ENCODE results near the gene ACVR1. TPM values are rescaled to one million over a fixed set of nuclear protein-coding genes. Genes with fewer than 3 reads are reported as not detected.
A peak's percentile ranks its signal among the peaks of the same experiment; 100 is the strongest.

Gene ACVR1
- polyA plus RNA-seq, 1 of the 3 experiments (the other 2 are of a cell fraction) = 22.4 TPM

DNA sequence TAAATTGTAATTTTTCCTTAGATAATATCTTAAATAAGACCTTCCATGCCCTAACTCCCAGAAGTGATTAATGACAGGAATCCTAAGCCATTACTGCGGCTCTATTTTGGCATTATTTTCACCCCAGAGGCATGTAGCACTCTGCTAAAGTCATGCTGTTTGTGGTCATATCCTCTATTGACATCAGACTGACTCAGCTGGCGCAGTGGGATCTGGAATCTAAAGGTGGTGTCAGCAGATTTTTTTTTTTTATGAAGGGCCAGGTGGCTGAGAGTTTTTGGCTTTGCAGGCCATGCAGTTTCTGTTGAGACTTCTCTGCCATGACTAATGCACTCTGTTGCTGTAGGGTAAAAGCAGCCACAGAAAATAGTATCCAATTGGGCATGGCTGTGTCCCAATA lies 183.4 kb downstream of the ACVR1 start (continued):
- TF ChIP-seq TEAD4 (IDR thresholded peaks at IDR 0.05; ENCODE audit: borderline replicate concordance, insufficient read depth) (0 out of 2 replicates have a peak, but pooled peaks have one; percentile 38), RXRA (IDR thresholded peaks at IDR 0.05; ENCODE audit: borderline replicate concordance, low read depth) (0 out of 2 replicates have a peak, but pooled peaks have one; percentile 12), NFIC (IDR thresholded peaks at IDR 0.05; ENCODE audit: borderline replicate concordance) (peak; percentile 32; the same call in 1 of the 2 replicates), NRF1 (IDR thresholded peaks at IDR 0.05; ENCODE audit: low read depth, low read length) (no peak), POLR2AphosphoS5 (IDR thresholded peaks at IDR 0.05; ENCODE audit: low read depth, low read length) (no peak), RCOR1 (IDR thresholded peaks at IDR 0.05; ENCODE audit: low read length) (no peak), EZH2phosphoT487 (IDR thresholded peaks at IDR 0.05; ENCODE audit: borderline replicate concordance, low read depth) (no peak), RAD21 (IDR thresholded peaks at IDR 0.05; ENCODE audit: low read length) (no peak), FOSL2 (IDR thresholded peaks at IDR 0.05; ENCODE audit: borderline replicate concordance, low read depth) (peak; percentile 65; the same call in 1 of the 2 replicates), GATA2 (CRISPR knock-in tag; IDR thresholded peaks at IDR 0.05) (no peak)

DNA sequence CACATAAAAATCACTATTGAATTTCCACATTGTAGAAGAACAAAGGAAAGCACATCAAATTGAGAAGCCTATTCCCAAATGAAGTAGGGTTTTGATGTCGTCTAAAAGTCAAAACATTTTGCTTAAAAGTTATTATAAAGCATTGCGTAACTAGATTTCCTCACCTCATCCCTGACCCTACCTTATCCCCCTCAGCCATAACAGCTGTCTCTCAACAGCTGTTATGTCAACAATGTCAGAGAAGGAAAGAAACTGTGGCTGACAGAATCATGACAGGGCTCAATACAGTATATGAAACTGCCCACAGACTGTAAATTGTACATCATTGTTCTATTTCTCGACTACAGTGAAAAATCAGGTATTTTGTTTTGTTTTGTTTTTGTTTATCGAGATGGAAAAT lies 184.4 kb downstream of the ACVR1 start:
- no peak overlapping the region for H3K4me3 ChIP-seq (ENCODE audit: low read depth in 2 of 2, low read length in 1 of 2)
- H4K20me1 ChIP-seq (ENCODE audit: insufficient read depth) = no peaks in the 10 kb centered on the region
- H3K4me2 ChIP-seq = no peak overlapping the region
- POLR2A ChIA-PET = no interaction called here
- WGBS (ENCODE audit: low lambda C conversion rate) = 81% methylated on average over 4 of the region's 4 CpGs
- DNase-seq = no peak
- H3K9me3 ChIP-seq = no peaks in the 10 kb centered on the region
- no peak overlapping the region for H3K27ac ChIP-seq (ENCODE audit: low read depth in 2 of 2, low read length in 1 of 2)
- no peak overlapping the region for H3K9ac ChIP-seq
- no peaks in the 10 kb centered on the region for H3K36me3 ChIP-seq (replicated peaks in 1 of 2; ENCODE audit: control insufficient read depth in 1 of 2, insufficient read depth in 2 of 2, low read length in 1 of 2)
- no peaks in the 10 kb centered on the region for H3K9me2 ChIP-seq
- no peak overlapping the region for H2AFZ ChIP-seq (ENCODE audit: low read depth)
- H3K4me1 ChIP-seq (ENCODE audit: control insufficient read depth in 1 of 2, insufficient read depth in 2 of 2, low read depth in 1 of 2, low read length in 1 of 2) = no peaks in the 10 kb centered on the region
- H3K79me2 ChIP-seq (ENCODE audit: insufficient read depth) = no peaks in the 10 kb centered on the region
- CTCF ChIA-PET = no interaction called here
- H3K27me3 ChIP-seq (ENCODE audit: insufficient read depth) = no peaks in the 10 kb centered on the region
- H3F3A ChIP-seq (replicated peaks; ENCODE audit: insufficient read depth) = no peaks in the 10 kb centered on the region
- TF ChIP-seq MEF2A (IDR thresholded peaks at IDR 0.05; ENCODE audit: borderline replicate concordance, low read depth) (no peak), FOXJ3 (CRISPR knock-in tag; IDR thresholded peaks at IDR 0.05) (no peak), FOSL2 (IDR thresholded peaks at IDR 0.05; ENCODE audit: borderline replicate concordance, low read depth) (no peak), POLR2AphosphoS5 (IDR thresholded peaks at IDR 0.05; ENCODE audit: low read depth, low read length) (no peak), YY1 (IDR thresholded peaks at IDR 0.05; ENCODE audit: low read depth) (no peak), TEAD4 (IDR thresholded peaks at IDR 0.05; ENCODE audit: borderline replicate concordance, insufficient read depth) (no peak), RFX5 (IDR thresholded peaks at IDR 0.05; ENCODE audit: low read length) (no peak), TAF1 (IDR thresholded peaks at IDR 0.05; ENCODE audit: borderline replicate concordance, low read depth, low read length) (no peak), CHD2 (IDR thresholded peaks at IDR 0.05; ENCODE audit: low read length, partially characterized antibody) (no peak), NRF1 (IDR thresholded peaks at IDR 0.05; ENCODE audit: low read depth, low read length) (no peak), FOXM1 (IDR thresholded peaks at IDR 0.05; ENCODE audit: low read depth) (no peak), GABPA (IDR thresholded peaks at IDR 0.05; ENCODE audit: low read depth) (no peak), GATA2 (CRISPR knock-in tag; IDR thresholded peaks at IDR 0.05) (no peak)
- TF ChIP-seq, protein P1, sequence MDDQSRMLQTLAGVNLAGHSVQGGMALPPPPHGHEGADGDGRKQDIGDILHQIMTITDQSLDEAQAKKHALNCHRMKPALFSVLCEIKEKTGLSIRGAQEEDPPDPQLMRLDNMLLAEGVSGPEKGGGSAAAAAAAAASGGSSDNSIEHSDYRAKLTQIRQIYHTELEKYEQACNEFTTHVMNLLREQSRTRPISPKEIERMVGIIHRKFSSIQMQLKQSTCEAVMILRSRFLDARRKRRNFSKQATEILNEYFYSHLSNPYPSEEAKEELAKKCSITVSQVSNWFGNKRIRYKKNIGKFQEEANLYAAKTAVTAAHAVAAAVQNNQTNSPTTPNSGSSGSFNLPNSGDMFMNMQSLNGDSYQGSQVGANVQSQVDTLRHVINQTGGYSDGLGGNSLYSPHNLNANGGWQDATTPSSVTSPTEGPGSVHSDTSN (IDR thresholded peaks at IDR 0.05) = no peak
- TF ChIP-seq, protein P2, sequence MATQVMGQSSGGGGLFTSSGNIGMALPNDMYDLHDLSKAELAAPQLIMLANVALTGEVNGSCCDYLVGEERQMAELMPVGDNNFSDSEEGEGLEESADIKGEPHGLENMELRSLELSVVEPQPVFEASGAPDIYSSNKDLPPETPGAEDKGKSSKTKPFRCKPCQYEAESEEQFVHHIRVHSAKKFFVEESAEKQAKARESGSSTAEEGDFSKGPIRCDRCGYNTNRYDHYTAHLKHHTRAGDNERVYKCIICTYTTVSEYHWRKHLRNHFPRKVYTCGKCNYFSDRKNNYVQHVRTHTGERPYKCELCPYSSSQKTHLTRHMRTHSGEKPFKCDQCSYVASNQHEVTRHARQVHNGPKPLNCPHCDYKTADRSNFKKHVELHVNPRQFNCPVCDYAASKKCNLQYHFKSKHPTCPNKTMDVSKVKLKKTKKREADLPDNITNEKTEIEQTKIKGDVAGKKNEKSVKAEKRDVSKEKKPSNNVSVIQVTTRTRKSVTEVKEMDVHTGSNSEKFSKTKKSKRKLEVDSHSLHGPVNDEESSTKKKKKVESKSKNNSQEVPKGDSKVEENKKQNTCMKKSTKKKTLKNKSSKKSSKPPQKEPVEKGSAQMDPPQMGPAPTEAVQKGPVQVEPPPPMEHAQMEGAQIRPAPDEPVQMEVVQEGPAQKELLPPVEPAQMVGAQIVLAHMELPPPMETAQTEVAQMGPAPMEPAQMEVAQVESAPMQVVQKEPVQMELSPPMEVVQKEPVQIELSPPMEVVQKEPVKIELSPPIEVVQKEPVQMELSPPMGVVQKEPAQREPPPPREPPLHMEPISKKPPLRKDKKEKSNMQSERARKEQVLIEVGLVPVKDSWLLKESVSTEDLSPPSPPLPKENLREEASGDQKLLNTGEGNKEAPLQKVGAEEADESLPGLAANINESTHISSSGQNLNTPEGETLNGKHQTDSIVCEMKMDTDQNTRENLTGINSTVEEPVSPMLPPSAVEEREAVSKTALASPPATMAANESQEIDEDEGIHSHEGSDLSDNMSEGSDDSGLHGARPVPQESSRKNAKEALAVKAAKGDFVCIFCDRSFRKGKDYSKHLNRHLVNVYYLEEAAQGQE (IDR thresholded peaks at IDR 0.05; ENCODE audit: low read depth, low read length) = no peak
- TF ChIP-seq, protein P3, sequence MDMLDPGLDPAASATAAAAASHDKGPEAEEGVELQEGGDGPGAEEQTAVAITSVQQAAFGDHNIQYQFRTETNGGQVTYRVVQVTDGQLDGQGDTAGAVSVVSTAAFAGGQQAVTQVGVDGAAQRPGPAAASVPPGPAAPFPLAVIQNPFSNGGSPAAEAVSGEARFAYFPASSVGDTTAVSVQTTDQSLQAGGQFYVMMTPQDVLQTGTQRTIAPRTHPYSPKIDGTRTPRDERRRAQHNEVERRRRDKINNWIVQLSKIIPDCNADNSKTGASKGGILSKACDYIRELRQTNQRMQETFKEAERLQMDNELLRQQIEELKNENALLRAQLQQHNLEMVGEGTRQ (IDR thresholded peaks at IDR 0.05; ENCODE audit: borderline replicate concordance, low read depth, low read length) = no peak

Measured in SK-N-SH (cell line).